Activated CD4-positive, CD25-positive, alpha-beta regulatory T cell treated with anti-CD3 and anti-CD28 coated beads, Interleukin-2, amount 50 U/mL, for 72 hours (primary cell): ENCODE results near the gene ZFR.
"Not testable (repeated sequence)": the region's sequence is repeated elsewhere in the genome, so short reads cannot be mapped to it uniquely, and the experiment has no call there.

Experiments used
- DNase-seq: peaks from one replicate; pipeline ENCODE4 v3.0.0; 2021

Gene ZFR

GRCh38 chr5:32406650-32407049, 37.9 kb downstream of the ZFR start:
- DNase-seq, result no peak

DNA sequence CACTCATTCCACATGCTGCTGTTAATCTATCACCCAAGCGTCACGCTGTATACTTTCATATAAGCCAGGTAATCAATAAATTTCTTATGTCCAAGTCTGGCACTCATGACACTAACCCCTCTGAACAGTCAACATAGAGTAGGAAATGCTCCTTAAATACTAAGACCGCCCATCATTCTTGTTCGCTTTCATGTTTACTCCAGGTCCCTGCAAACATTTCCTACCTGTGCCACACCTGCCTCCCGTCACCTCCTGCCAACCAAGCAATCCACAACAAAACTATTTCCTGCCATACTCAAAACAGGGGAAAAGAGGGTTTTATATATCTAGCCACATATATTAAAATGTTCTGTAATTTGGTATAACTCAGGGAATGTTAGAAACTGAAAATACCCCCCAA, 39.0 kb downstream of the ZFR start:
- DNase-seq, result no peak

DNA sequence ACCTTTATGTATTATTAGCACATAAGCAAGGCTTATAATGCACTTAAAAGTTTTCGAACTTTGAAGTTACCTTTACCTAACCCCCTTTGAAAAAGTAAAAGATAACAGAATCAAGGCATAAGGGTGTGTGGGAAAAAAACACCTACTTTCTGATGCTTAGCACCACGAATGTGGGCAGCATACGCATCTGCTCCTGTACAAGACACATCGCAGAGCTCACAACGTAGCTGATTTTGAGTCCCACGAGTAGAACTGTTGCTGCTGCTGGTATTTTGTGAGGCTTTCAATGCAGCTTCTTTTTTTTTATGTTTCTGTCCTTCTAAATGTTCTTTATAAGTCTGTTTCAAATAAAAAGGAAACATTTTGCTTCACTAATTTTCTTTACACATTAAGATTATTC, 40.8 kb downstream of the ZFR start:
- no peak for DNase-seq

DNA sequence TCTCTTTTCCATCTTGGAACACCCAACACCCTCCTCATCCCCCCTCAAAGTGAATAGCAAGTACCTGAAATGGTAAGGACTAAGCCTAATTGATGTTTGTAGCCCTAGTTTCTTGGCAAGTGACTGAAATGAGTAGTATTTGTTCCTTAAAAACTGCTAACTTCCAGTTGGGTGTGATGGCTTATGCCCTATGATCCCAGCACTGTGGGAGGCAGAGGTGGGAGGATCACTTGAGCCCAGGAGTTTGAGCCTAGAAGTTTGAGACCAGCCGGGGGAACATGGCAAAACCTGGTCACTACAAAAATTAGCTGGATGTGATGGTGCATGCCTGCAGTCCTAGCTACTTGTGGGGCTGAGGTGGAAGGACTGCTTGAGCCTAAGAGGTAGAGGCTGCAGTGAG, 44.1 kb downstream of the ZFR start:
- DNase-seq, result no peak

DNA sequence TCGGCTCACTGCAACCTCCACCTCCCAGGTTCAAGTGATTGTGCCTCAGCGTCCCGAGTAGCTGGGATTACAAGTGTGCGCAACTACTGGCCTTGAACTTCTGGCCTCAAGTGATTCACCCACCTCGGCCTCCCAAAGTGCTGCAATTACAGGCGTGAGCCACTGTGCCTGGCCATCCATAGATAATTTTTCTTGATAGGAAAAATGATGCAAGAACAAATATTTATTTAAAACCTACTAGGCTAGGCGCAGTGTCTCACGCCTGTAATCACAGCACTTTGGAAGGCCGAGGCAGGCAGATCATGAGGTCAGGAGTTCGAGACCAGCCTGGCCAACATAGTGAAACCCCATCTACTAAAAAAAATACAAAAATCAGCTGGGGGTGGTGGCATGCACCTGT, 45.8 kb downstream of the ZFR start:
- not testable (repeated sequence) for DNase-seq

- no peak for DNase-seq
Observed at GRCh38 chr5:32394981-32395380, 49.6 kb downstream of the ZFR start.

GRCh38 chr5:32392039-32392438, 52.5 kb downstream of the ZFR start:
- DNase-seq, result no peak

DNA sequence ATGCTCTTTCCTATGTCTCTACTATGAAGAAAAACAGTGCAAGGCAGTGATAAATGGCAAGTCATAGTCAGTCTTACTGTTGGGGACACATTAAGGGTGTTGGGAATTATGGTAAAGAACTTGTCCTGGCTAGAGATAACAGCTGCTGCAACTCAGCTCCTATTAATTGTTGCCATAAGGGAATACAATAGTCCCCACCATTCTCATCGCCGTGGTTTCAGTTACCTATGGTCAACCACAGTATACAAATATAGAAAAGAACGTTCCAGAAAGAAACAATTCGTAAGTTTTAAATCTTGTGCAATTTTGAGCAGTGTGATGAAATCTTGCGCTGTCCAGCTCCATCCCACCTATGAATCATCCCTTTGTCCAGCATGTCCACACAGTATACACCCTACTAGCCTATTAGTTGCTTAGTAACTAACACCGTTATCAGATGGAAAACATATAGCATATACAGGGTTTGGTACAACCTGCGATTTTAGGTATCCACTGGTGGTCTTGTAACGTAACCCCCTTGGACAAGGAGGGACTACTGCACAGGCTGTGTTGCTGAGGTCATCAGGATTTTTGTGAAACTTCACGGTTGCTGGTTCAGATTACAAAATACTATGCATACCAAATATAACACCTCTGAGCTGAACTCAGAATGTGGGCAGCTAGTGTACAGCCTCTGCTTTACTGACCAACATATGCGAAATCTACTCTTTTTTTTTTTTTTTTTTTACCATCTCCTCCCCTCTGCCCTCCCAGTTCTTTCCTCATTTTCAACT, 53.5 kb downstream of the ZFR start:
- no peak for DNase-seq

DNA sequence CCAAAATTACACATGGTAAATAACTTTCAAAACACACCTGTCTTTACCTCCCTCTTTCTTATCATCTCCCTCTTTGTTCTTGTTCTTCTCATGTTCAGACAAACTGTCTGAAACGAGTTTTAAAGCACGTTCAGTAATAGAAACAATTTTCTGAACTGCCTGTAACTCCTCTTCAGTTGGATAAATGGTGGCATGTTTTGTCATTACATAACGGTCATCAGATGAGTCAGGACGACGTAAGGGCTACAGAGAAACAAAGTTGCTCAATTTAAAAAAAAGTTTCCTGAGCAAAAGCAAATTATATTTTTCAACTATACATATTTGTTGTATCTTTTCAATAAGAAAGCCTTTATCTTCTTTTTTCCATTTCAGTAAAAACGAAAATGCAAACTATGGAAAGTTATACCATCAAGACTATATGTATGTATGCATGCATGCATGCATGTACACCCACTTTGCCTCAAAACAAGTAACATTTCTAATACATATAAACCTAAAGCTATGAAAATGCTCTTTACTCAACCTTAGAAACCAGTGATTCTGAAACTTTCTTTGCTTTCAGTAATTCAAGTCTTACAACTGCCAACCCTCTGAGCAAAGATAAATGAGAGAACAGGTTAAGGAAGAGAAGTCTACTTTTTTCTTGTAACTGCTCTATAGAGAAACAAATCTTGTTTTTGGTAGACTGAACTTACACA, 56.0 kb downstream of the ZFR start:
- DNase-seq, result no peak

- no peak for DNase-seq
Observed at GRCh38 chr5:32387841-32388240, 56.7 kb downstream of the ZFR start.

GRCh38 chr5:32387211-32387610, 57.3 kb downstream of the ZFR start:
- DNase-seq, result no peak

GRCh38 chr5:32384621-32385020, 59.9 kb downstream of the ZFR start:
- no peak for DNase-seq

DNA sequence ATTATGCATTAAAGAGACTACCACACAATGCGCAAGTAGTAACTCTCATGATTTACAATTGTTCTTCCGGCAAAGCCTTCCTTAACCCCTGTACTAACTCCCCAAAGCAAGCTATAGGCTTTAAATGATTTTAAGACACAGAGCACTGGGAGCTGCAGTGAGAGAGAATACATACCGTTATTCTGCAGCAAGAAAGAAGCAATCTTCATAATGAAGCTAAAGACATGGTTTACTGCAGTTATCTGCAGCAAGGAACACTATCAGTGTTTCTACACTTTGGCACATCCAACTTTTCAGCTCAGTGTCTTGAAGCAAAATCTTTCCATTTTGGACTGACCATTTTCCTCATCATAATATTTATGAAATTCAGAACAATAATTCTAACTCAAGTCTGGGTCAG, 61.0 kb downstream of the ZFR start:
- no peak for DNase-seq

DNA sequence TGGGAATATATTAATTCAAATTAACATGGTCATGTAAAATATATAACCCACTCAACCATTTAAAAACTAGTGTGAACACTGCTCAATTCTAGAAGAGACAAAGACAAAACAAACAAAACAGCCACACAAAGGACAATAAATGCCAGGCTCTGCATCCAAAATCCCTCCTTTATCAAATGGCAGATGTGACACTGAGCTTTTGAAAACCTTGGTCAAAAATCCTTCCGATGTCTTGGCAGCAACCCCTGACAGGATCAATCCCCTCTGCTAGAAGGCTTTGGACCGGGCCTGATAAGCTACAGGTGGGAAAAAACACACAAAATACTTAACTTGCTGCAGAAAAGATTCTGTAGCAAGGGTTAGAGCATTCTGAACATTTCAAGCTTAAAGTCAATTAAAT, 61.5 kb downstream of the ZFR start:
- no peak for DNase-seq

DNA sequence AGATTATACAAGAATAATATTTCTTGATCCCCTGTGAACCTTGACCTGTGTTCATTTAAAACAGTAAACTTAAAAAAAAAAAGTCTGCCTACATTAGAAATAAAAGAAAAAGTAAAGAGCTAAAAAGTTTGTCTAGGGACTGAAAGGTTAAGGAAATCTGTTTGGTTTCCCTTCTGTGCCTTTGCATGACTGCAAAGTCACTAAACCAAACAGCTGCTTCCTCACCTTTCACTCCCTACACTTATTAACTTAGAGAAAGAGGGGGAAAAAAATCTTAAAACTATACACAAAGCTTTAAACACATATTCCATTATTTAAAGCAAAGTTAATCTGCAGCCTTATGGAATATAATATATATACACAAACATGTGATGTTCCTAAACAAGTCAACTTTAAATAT, 65.1 kb downstream of the ZFR start:
- no peak for DNase-seq

- DNase-seq, result no peak
Observed at GRCh38 chr5:32378966-32379365, 65.6 kb downstream of the ZFR start.

DNA sequence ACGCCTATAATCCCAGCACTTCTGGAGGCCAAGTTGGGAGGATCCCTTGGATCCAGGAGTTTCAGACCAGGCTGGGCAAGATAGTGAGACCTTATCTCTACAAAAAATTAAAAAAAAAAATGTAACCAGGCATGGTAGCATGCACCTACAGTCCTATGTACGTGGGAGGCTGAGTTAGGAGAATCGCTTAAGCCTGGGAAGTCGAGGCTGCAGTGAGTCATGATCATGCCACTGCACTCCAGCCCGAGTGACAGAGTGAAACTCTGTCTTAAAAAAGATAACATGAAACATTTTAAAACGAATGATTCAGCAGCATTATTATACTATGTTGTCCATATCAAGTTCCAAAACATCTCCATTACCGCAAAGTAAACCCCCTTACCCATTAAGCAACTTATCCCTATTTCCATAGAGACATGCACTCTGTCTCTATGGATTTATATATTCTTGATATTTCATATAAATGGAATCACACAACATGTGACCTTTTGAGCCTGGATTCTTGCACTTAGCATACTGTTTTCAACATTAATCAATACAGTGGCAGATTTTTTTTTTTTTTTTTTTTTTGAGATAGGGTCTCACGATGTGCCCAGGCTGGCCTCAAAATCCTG, 74.9 kb downstream of the ZFR start:
- DNase-seq, result no peak

- no peak for DNase-seq
Observed at GRCh38 chr5:32369032-32369431, 75.5 kb downstream of the ZFR start.

DNA sequence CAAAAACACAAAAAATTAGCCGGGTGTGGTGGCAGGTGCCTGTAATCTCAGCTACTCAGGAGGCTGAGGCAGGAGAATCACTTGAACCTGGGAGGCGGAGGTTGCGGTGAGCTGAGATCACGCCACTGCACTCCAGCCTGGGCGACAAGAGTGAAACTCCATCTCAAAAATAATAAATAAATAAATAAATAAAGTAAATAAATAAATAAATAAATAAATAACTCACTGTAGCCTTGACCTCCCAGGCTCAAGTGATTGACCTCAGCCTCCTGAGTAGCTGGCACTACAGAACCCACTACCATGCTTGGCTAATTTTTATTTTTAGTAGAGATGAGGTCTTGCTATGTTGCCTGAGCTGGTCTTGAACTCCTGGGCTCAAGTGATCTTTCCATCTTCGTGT, 77.3 kb downstream of the ZFR start:
- not testable (repeated sequence) for DNase-seq

DNA sequence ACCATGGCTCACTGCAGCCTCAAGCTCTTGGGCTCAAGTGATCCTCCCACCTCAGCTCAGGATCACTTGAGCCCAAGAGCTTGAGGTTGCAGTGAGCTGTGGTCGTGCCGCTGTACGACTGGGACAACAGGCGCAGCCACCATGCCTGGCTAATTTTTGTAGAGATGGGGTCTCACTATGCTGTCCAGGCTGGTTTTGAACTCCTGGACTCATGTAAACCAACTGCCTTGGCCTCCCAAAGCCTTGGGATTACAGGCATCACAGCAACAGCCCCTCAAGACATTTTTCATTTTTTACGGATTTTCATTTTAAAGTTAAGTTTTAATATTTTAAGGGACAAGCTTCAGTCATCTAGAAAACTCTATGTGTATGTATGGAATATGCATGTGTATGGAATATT, 78.9 kb downstream of the ZFR start:
- no peak for DNase-seq

- no peak for DNase-seq
Observed at GRCh38 chr5:32363030-32363429, 81.5 kb downstream of the ZFR start.

- DNase-seq, result no peak
Observed at GRCh38 chr5:32362527-32362926, 82.0 kb downstream of the ZFR start.

- no peak for DNase-seq
Observed at GRCh38 chr5:32360906-32361305, 83.6 kb downstream of the ZFR start.

GRCh38 chr5:32358611-32359010, 85.9 kb downstream of the ZFR start:
- no peak for DNase-seq
